GM19025 (cell line): ENCODE data around the gene AQP11.
A peak's percentile ranks its signal among the peaks of the same experiment; 100 is the strongest.
"Not testable (repeated sequence)": the region's sequence is repeated elsewhere in the genome, so short reads cannot be mapped to it uniquely, and the experiment has no call there.

ENCODE experiments used
- ATAC-seq: cut with Tn5 transposase; IDR thresholded peaks from one replicate; pipeline ENCODE4 v1.9.1; 2021; ENCODE audit warnings: mild to moderate bottlenecking, low read depth, moderate library complexity; ENCODE audit not compliant: unreplicated experiment

Gene AQP11

GRCh38 chr11:77590194-77590782 is 535 bp downstream of the AQP11 start:
- ATAC-seq: no peak

GRCh38 chr11:77592727-77593126 is 3.0 kb downstream of the AQP11 start:
- ATAC-seq: no peak

- no peak for ATAC-seq
Measured at GRCh38 chr11:77593883-77594282, 4.1 kb downstream of the AQP11 start.

DNA sequence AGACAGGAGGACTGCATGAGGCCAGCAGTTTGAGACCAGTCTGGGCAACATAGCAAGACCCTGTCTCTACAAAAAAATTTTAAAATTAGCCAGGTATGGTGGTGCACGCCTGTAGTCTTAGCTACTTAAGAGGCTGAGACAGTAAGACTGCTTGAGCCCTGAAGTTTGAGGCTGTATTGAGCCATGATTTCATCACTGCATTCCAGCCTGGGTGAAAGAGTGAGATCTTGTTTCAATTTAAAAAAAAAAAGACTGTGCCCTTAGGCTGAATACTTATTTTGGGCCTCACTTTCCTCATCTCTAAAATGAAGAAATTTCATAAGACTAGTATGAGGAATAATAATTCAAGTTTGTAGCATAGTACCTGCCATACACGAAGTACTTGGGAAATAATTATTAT is 6.9 kb downstream of the AQP11 start:
- ATAC-seq: no peak

DNA sequence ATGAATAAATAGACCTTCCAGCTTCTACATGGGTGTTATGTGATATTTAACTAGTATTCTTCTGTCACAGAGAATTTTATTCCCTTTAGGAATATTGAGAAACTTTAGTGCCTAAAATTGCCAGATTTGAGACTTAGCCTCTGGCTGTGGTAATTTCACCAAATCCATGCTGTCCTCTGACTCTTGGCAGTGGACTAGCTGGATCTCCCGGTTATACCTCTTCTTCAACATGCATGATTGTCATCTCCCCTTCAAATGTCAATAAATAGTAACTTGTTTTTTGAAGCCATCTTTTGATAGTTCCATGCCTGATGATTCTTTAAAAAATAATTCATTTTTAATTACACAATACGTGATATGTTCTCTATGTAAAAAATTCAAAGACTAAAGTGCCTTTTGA is 8.4 kb downstream of the AQP11 start:
- ATAC-seq: no peak

- ATAC-seq: no peak
Measured at GRCh38 chr11:77602381-77603088, 12.8 kb downstream of the AQP11 start.

GRCh38 chr11:77604281-77604680 is 14.5 kb downstream of the AQP11 start:
- no peak for ATAC-seq

DNA sequence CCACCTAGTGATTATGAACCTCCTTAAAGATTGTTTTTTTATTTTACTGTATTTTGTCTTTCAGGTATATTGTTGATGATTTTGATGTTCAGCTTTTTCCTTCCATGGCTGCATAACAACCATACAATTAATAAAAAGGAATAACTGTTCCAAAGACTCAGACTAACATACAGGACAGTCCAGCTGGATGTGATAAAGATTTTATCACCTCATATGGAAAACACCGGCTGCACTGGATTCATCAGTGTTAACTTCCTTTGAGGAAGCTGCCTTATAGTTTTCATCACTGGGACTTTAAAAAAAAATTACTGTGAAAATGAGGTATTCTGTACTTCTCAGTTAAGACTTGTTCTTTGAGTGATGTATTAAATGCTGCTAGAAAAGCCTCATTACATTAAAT is 19.5 kb downstream of the AQP11 start:
- ATAC-seq: no peak

- ATAC-seq: no peak
Measured at GRCh38 chr11:77611921-77612320, 22.2 kb downstream of the AQP11 start.

- ATAC-seq: no peak
Measured at GRCh38 chr11:77617892-77618291, 28.1 kb downstream of the AQP11 start.

GRCh38 chr11:77619576-77620198 is 29.9 kb downstream of the AQP11 start:
- no peak for ATAC-seq

- no peak for ATAC-seq
Measured at GRCh38 chr11:77630157-77630710, 40.5 kb downstream of the AQP11 start.

- not testable (repeated sequence) for ATAC-seq
Measured at GRCh38 chr11:77633926-77634325, 44.2 kb downstream of the AQP11 start.

DNA sequence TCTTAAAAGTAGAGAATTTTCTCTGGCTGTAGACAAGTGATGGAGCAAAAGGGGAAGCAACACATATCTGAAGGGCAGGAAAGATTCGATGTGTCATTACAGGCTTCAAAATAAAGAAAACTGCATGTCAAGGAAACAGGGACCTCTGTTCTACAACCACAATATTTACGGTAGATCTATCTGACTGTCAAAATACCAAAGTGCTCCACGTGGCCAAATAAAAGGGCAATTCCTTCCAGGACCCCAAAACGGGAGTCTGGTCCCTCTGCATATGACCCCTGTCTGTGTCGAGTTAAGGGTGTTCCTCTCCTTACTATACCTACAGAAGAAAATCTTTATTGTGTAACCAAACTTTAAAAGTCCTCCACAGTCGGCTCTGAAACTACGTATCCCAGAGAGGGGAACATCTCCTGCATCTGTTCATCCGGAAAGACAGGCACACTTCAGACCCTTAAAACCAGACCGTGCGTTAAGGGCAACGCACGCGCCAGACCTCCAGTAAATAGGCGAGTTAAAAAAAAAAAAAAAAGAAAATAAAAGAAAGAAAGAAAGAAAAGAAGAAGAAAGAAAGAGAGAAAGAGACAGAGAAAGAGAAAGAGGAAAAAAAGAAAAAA is 47.1 kb downstream of the AQP11 start:
- no peak for ATAC-seq

DNA sequence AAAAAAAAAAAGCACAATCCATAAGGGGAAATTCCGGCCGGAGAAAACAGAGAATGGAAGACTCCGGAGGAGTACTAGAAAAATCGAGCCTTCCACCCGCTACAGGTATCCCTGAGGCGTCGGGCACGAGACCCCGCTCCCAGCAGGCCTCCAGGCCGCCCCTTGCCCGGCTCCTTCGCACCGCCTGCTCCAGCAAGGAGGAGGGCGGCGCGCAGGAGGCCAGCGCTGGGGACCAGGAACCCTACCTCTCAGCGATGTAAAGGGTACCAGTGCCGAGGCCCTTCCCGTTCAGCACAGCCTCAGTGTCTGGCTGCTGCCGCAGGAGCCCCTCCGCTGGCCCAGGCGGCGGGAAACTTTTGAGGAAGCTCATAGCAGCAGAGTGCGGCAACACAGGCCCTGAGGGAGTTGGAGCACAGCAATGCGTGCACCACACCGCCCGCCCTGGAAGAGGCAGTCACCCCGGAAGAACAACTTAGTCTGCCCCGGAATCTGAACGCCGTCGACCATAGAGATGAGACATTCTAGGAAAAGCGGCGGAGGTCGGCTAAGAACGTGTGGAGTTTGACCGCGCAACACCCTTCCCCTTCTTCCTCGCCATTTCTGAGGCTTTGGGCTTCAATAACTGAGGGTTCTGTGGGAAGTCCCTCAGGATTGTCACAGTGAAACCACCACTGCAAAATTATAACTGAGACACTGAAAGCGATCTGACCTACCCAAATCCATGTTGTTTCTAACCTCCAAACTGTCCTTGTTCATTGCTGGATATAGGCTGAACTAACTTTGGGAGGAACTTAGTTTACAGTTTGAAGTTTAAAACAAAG is 47.8 kb downstream of the AQP11 start, which contains the start of gene CLNS1A:
Gene CLNS1A, minus strand, starts transcription at position 450 of the 821 bp plus-strand sequence. Its CDS starts 80 bp downstream, at position 370.
- ATAC-seq: peak; percentile 97

DNA sequence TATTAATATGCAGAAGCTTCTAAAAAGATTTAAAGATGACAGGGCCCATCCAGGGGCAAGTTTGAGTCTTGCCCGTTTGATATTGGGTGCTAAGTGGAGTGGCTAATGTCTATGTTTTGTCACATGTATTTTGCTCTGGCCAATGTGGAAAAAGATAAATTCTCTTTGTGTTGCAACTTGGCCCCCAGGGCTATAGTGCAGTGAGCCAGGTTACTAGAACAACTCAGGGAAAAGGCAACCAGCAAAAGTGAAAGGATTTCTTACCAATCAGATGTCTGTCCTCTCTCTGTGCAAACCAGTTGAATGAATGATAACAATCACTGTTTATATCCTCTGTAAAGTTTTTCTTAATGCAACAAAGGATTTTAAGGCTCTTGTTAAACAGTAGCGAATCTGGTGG is 52.5 kb downstream of the AQP11 start:
- no peak for ATAC-seq

DNA sequence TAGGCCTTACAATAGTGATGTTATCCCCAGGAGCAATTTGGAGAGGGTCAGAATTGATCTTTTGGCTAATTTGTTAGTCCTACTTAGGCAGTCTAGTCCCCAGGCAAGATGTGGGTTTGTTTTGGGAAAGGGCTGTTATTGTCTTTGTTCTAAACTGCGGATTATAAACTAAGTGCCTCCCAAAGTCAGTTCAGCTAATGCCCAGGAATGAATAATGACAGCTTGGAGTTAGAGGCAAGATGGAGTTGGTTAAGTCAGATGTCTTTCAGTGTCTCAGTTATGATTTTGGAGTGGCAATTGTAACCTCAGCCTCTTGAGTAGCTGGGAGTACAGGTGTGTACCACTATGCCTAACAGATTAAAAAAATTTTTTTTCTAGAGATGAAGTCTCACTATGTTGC is 55.1 kb downstream of the AQP11 start:
- no peak for ATAC-seq

DNA sequence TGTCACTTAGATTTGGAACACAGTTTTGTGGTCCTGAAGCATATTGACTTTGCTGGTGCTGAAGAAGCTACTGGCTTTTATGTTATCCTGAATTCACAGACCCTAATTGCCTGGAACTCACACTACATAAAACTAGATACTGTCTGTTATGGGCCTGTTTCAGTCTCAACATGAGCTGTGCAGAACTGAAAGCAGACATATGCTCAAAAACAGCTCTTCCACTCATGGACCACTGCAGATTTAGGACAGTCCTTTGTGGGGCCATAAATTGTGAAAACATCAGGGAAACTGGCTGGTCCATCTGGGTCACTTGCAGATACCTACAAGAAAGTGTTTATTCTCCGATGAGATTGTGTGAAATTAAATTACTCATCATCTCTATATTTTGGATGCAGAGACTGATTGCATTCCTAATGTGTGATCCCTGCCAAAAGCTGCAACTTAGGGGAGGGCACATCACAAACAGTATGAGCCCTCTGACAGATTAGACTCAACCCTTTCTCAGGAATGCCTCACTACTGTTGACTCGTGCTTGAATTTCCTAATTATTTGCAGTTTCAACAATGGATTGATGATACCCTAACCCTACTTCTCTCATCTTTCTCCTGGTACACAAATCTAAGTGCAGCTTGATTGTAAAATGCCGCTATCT is 58.0 kb downstream of the AQP11 start:
- ATAC-seq: no peak

DNA sequence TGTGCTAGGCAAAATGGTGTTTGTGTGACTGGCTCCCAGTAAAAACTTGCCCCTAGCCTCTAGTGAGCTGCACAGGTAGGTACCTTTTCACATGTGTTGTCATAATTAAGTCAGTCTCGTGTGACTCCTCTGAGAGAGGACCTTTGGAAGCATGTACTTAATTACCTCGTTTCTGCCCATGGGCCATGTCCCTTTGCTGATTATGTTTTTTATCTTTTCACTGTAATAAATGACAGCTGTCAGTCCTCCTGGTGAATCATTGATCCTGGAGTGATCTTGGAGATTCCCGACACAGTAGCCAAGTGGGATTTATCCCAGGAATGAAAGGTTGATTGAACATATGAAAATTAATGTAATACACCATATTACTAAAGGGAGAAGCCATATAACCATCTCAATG is 60.4 kb downstream of the AQP11 start:
- no peak for ATAC-seq
